Amniotic stem cell (primary cell): ENCODE measurements around the gene TMEM217.
A peak's percentile ranks its signal among the peaks of the same experiment; 100 is the strongest.

Source experiments
- DNase-seq: peaks from one replicate; lab custom pipeline; 2025; lab: John Stamatoyannopoulos, UW

Gene TMEM217

DNA sequence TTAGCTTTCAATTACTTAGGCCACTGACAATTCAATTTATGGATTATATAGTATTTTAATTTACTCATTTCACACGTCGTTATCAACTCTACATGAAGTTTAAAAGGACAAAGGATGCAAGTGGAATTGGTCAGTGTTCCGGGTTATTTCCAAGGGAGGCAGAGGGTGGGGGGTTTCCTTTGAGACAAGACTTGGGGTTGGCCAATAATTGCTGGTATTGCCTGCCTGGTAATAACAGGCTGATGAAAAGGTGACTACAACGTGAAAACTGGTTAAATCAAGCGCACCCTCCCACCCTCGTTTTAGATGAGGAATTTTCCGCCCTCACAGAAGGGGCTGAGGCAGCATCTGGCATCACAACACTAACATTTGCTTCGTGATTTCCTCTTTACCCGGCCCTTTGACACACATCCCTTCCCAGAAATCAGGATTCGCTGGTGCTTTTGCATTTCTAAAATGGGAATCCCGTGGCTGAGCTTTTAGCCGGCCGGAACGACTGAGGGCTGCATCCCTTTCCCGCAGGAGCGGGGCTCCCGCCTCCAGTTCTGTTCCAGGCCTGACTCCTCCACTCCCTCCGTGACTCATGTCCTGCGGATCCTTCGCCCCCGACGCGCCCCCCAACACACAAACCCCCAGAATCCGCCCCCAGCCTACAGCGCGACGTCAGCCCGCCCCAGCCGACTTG is 89.0 kb downstream of the TMEM217 start:
- DNase-seq = peak; percentile 72

- no peak for DNase-seq
Observed at GRCh38 chr6:37168163-37168758, 89.7 kb downstream of the TMEM217 start.

GRCh38 chr6:37162740-37163139 is 95.2 kb downstream of the TMEM217 start:
- no peak for DNase-seq
